HG03159 (cell line): ENCODE measurements around the gene HUNK.
"Not testable (repeated sequence)": the region's sequence is repeated elsewhere in the genome, so short reads cannot be mapped to it uniquely, and the experiment has no call there.

Experiments
- ATAC-seq: cut with Tn5 transposase; IDR thresholded peaks from one replicate; pipeline ENCODE4 v1.9.1; 2021; ENCODE audit warnings: mild to moderate bottlenecking, moderate library complexity; ENCODE audit not compliant: unreplicated experiment

HUNK gene

DNA sequence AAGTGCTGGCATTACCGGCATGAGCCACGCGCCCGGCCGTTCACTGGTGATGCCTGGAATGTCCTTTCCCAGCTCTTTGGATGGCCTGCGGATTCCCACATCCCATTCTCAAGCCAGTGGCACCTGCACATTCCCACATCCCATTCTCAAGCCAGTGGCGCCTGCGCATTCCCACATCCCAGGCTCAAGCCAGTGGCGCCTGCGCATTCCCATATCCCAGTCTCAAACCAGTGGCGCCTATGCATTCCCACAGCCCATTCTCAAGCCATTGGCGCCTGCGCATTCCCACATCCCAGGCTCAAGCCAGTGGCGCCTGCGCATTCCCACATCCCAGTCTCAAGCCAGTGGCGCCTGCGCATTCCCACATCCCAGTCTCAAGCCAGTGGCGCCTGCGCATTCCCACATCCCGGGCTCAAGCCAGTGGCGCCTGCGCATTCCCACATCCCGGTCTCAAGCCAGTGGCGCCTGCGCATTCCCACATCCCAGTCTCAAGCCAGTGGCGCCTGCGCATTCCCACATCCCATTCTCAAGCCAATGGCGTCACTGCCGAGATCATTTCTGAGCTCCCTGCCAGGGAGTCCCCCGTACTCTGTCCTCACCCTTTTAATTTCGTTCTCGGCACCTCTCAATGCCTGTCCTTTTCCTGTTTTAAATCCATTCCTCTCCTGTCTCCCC is 74.2 kb downstream of the HUNK start:
- not testable (repeated sequence) for ATAC-seq

- ATAC-seq, result no peak
Measured at GRCh38 chr21:31948676-31949075, 75.9 kb downstream of the HUNK start.

DNA sequence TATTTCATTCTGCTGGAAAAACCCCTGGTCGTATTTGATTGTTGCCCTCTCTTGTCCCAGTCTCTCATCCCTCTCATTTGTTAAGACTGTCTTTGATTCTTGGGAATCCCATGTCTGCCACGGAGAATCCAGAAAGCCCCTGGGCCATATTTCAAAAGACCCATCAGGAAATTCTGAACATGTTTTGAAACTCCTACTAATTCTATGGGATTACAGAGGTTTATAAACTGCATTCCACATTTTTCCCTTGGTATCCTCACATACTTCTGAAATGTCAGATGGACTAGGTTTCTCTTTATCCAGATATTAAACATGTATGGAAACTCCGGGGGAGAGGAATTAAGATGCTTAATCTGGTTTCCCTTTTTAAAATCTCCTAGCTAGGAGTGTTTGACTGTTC is 80.0 kb downstream of the HUNK start:
- no peak for ATAC-seq

GRCh38 chr21:31957631-31958030 is 84.8 kb downstream of the HUNK start:
- ATAC-seq, result no peak

GRCh38 chr21:31959881-31960280 is 87.1 kb downstream of the HUNK start:
- ATAC-seq, result no peak

- ATAC-seq, result no peak
Measured at GRCh38 chr21:31961027-31961426, 88.2 kb downstream of the HUNK start.

DNA sequence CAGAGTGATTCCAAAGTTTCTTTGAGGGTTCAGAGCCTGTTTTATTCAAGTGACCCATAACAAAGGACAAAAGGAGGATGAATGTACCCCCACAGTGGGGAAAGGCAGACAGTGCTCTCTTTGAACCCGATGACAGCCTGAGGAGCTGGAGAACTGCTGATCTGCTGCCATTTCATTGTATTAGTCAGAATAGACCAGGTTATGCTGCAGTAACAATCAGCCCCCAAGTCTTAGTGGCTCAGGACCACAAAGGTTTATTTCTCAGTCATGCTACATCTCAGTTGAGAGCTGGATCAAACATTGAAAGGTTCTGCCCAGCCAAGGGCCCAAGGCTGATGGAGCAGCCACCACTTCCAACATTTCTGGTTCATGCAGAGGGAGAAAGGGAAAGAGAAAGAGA is 88.9 kb downstream of the HUNK start:
- no peak for ATAC-seq

DNA sequence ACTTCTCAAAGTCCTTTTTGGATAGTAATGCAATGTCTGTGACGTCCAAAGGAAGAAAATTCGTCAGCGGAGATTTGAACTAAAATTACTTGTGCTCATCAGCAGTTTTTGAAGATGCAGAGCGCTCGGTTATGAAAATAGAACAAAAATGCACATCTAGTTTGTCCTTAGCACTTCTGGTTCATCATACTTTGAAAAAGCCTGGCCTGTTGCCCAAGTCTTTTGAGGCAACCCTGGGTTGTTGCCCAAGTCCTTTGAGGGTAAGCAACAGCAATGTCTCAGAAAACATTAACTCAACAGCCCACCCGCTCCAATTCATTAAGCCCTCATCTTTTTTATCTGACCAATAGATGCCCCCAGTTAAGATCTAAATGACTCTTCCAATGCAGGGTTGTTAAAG is 91.9 kb downstream of the HUNK start:
- ATAC-seq, result no peak

DNA sequence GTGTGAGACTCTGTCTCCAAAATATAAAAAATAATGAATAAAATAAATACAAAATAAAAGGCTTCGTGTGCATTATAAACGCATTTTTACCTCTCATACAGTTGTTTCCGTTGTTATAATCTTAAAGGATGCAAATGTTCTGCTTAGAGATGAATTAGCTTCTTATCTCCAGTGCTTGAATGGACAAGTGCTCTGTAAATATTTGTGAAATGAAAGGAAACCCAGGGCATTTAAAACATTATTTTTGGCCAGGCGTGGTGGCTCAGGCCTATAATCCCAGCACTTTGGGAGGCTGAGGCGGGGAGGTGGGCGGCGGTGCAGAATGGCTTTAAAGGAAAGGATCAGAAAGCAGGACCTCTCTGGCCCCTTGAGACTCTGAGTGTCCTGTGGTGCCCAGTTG is 94.5 kb downstream of the HUNK start:
- no peak for ATAC-seq

DNA sequence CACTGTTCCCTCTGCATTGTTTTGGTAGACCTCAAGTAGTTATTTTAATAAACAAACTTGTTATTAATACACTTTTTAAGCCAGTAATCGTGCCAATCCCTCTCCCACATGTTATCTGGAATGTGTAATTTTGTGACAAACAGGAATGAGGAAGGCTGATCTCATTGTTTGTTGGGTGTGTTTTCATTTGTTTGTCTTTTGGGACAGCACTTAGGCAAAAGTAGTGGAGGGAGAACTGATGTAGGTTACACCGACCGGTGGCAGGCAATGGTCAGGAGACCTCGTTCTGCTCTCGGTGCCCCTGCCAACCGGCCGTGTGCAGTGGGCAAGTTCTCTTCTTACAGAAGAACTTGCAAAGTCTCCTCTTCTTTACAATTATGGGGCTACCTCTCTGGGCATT is 99.8 kb downstream of the HUNK start:
- ATAC-seq, result no peak

DNA sequence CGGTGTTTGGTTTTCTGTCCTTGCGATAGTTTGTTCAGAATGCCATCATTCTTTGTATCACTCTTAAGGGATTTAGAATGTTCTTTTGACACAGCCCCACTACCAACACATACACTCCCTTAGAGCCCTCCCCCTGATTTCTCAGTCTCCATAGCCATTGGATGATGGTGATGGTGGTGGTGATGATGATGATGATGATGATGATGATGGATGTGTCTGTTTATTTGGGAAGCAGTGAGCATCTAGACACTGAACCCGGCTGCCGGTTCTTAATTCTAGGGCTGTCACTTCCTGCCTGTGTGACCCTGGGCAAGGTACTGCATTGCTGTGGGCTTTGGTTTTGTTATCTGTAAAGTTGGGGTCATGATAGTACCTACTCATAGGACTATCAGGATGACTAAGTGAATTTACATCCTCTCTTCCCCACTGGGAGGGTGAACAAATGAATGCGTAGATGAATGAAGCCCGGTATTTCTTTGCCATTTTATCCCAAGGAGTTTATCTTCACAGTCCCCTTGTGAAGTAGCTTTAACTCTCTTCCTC is 100.7 kb downstream of the HUNK start:
- ATAC-seq, result no peak

- ATAC-seq, result no peak
Measured at GRCh38 chr21:31974454-31974985, 101.7 kb downstream of the HUNK start.

GRCh38 chr21:31975491-31975890 is 102.7 kb downstream of the HUNK start:
- ATAC-seq, result no peak

- no peak for ATAC-seq
Measured at GRCh38 chr21:31977816-31978215, 105.0 kb downstream of the HUNK start.

DNA sequence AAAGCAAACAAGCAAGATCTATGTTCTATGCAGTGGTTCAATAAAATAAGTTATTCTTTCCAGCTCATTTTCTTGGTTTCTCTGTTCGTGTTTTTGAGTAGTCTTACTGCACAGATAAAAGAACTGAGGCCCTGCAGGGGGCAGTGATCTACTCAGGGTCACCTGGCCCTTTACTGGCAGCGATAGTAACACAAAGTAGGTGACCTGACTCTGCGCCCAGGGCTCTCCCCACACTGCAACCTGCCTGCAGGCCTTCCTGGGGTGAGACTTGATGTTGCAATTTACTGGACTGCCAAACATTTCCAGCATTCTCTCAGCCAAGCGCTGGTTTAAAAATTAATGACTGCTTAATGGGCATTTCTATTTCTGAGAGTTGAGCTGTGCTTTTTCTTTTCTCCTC is 110.3 kb downstream of the HUNK start:
- no peak for ATAC-seq

- ATAC-seq, result no peak
Measured at GRCh38 chr21:31983554-31983953, 110.7 kb downstream of the HUNK start.

GRCh38 chr21:31985398-31985797 is 112.6 kb downstream of the HUNK start:
- no peak for ATAC-seq

GRCh38 chr21:31986035-31986856 is 113.4 kb downstream of the HUNK start:
- ATAC-seq, result no peak

DNA sequence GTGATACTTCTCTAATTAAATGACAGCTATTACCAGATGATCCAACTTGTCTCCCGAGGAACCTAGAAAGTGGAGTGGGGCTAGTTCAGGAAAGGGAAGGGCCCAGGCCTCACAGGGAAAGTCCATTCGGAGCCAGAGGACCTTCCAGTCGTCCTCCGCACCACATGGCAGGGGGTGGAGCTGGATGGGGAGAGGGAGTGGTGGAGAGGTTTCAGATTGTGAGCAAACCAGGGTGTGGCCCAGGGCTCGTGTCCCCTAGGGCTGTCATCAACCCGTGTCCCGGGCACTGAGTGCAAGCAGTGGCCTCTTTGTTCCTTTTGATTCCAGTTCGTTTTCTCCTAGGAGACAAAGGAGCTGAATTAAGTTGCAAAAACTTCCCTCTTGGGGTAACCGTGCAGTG is 114.9 kb downstream of the HUNK start:
- no peak for ATAC-seq

DNA sequence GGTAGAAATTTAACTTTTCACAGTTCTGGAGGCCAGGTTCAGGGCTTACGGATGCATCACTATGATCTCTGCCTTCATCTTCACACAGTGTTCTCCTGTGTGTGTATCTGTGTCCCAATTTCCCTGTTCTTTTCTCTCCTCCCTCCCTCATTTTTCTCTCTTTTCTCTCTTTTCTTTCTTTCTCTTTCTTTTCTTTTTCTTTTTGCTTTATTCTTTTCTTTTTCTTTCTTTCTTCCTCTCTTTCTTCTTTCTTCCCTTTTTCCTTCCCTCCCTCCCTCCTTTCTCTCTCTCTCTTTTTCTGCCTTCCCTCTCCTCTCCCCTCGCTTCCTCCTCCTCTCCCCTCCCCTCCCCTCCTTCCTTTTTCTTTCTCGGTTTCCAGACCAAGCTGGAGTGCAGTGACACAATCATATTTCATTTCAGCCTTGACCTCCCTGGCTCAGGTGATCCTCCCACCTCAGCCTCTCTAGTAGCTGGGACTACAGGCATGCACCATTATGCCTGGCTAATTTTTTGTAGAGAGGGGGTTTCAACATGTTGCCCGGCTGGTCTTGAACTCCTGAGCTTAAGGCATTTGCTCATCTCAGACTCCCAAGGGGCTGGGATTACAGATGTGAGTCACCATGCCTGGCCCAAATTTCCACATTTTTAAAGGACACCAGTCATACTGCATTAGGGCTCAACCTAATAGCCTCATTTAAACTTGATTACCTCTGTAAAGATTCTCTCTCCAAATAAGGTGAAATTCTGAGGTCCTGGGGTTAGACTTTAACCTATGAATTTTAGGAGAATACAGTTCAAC is 115.9 kb downstream of the HUNK start:
- no peak for ATAC-seq
